Loucy (cell line): Measurements from ENCODE around the gene NIP7.

Experiments
- H2AFZ ChIP-seq: fragments of 200-600 bp; sonication (generic); 2 replicates; pipeline ENCODE4 v1.6.0; 2016; ENCODE audit warnings: antibody characterized with exemption, mild to moderate bottlenecking, low read length, moderate library complexity
- H3F3A ChIP-seq: fragments of 200-600 bp; 2 replicates; pipeline ENCODE4 v1.6.0; 2016; ENCODE audit warnings: antibody characterized with exemption, low read depth, mild to moderate bottlenecking
- H3K27me3 ChIP-seq: fragments of 200-600 bp; sonication (generic); 2 replicates; pipeline ENCODE4 v1.6.1; 2014; ENCODE audit warnings: low read length, mild to moderate bottlenecking; ENCODE audit not compliant: insufficient read depth, poor library complexity, severe bottlenecking
- H3K36me3 ChIP-seq: fragments of 200-600 bp; sonication (generic); 2 replicates; pipeline ENCODE4 v1.6.1; 2016; ENCODE audit warnings: low read length; ENCODE audit not compliant: insufficient read depth
- H3K4me1 ChIP-seq: fragments of 200-600 bp; sonication (generic); 2 replicates; pipeline ENCODE4 v1.5.1; 2014; ENCODE audit warnings: low read length, mild to moderate bottlenecking; ENCODE audit not compliant: insufficient read depth, poor library complexity, severe bottlenecking
- H3K4me2 ChIP-seq: fragments of 200-600 bp; sonication (generic); 2 replicates; pipeline ENCODE4 v1.6.0; 2014; ENCODE audit warnings: antibody characterized with exemption, low read length, low read depth, mild to moderate bottlenecking; ENCODE audit not compliant: poor library complexity, severe bottlenecking
- H3K4me3 ChIP-seq: fragments of 200-600 bp; sonication (generic); 2 replicates; pipeline ENCODE4 v1.5.1; 2014; ENCODE audit warnings: low read length, mild to moderate bottlenecking, mixed read lengths; ENCODE audit not compliant: poor library complexity, severe bottlenecking
- H3K79me2 ChIP-seq: fragments of 200-600 bp; sonication (generic); 2 replicates; pipeline ENCODE4 v1.6.1; 2014; ENCODE audit warnings: low read length; ENCODE audit not compliant: insufficient read depth
- H3K9ac ChIP-seq: fragments of 200-600 bp; sonication (generic); 2 replicates; pipeline ENCODE4 v1.6.0; 2014; ENCODE audit warnings: mild to moderate bottlenecking, low read depth, low read length, moderate library complexity; ENCODE audit not compliant: poor library complexity, severe bottlenecking
- H3K9me2 ChIP-seq: fragments of 200-600 bp; sonication (generic); replicated peaks from 2 replicates; pipeline ENCODE4 v1.6.1; 2016; ENCODE audit warnings: low read depth, low read length, mixed read lengths
- H3K9me3 ChIP-seq: fragments of 200-600 bp; sonication (generic); 2 replicates; pipeline ENCODE4 v1.6.1; 2014; ENCODE audit warnings: mild to moderate bottlenecking, antibody characterized with exemption, low read length, low read depth; ENCODE audit not compliant: insufficient read depth
- H4K20me1 ChIP-seq: fragments of 200-600 bp; sonication (generic); 2 replicates; pipeline ENCODE4 v1.6.0; 2014; ENCODE audit warnings: antibody characterized with exemption, low read length, mild to moderate bottlenecking; ENCODE audit not compliant: insufficient read depth, poor library complexity, severe bottlenecking
- EZH2phosphoT487 ChIP-seq: fragments of 200-600 bp; IDR thresholded peaks from 2 replicates; pipeline ENCODE4 v1.6.1; 2018; ENCODE audit warnings: antibody characterized with exemption, mild to moderate bottlenecking, moderate library complexity, borderline replicate concordance
- TF ChIP-seq, protein P1 (sequence below): fragments of 200-600 bp; sonication (generic); conservative IDR thresholded peaks from 2 replicates; pipeline ENCODE4 v1.5.1; 2014; ENCODE audit warnings: mild to moderate bottlenecking, antibody characterized with exemption, low read length

Gene NIP7

DNA sequence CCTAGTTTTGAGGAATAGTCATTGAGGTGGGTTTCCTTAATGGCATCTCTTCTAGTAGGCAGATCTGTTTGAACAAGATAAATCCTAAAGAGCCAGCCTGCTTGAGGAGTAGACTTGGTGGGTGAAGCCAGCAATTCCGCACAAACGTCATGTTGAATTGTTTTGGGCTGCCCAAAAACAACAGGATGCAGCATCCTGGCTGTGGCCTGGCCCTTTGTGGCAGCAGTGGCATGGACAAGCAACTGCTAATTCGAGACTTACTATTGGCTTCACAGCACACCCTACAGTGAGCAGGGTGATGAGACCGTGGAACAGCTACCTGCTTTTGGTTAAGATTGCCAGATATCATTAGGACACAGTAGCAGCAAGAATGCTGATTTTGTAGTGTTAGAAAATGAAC is 37.7 kb upstream of the NIP7 start:
- peaks cover 7% of the 10 kb centered on the region; the same call in 1 of the 2 replicates for H3K36me3 ChIP-seq
- H3K27me3 ChIP-seq: no peaks in the 10 kb centered on the region
- H3F3A ChIP-seq: no peaks in the 10 kb centered on the region
- no peak for TF ChIP-seq EZH2phosphoT487
- TF ChIP-seq, protein P1, sequence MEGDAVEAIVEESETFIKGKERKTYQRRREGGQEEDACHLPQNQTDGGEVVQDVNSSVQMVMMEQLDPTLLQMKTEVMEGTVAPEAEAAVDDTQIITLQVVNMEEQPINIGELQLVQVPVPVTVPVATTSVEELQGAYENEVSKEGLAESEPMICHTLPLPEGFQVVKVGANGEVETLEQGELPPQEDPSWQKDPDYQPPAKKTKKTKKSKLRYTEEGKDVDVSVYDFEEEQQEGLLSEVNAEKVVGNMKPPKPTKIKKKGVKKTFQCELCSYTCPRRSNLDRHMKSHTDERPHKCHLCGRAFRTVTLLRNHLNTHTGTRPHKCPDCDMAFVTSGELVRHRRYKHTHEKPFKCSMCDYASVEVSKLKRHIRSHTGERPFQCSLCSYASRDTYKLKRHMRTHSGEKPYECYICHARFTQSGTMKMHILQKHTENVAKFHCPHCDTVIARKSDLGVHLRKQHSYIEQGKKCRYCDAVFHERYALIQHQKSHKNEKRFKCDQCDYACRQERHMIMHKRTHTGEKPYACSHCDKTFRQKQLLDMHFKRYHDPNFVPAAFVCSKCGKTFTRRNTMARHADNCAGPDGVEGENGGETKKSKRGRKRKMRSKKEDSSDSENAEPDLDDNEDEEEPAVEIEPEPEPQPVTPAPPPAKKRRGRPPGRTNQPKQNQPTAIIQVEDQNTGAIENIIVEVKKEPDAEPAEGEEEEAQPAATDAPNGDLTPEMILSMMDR: no peak
- H3K9ac ChIP-seq: no peak overlapping the region
- no peaks in the 10 kb centered on the region for H4K20me1 ChIP-seq
- no peaks in the 10 kb centered on the region for H3K79me2 ChIP-seq
- no peaks in the 10 kb centered on the region for H3K4me1 ChIP-seq
- no peak overlapping the region for H2AFZ ChIP-seq
- no peaks in the 10 kb centered on the region for H3K9me3 ChIP-seq
- no peak overlapping the region for H3K4me2 ChIP-seq
- H3K4me3 ChIP-seq: no peak overlapping the region
- H3K9me2 ChIP-seq: no peaks in the 10 kb centered on the region

DNA sequence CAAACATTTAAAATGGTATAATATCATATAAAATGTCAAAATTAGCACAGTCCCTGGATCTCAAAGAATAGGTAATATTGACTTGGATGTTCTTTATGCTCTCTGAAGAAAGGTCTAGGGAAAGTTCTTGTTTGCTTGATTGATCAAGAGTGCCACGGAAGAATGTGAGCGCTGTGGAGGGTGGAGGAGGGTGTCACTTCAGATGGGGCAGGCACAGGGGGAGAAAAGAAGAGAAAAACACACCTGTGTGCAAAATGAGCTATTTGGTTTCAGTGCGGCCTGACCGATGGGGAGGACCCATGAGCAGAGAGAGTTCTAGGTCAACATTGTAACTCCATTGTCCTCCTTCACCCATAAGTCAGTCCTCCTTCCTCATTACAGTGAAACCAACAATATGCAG is 37.3 kb upstream of the NIP7 start:
- H4K20me1 ChIP-seq: no peaks in the 10 kb centered on the region
- H2AFZ ChIP-seq: no peak overlapping the region
- H3K9me2 ChIP-seq: no peaks in the 10 kb centered on the region
- no peak overlapping the region for H3K9ac ChIP-seq
- H3K4me1 ChIP-seq: no peaks in the 10 kb centered on the region
- H3K79me2 ChIP-seq: no peaks in the 10 kb centered on the region
- TF ChIP-seq, protein P1: no peak
- no peak for TF ChIP-seq EZH2phosphoT487
- H3K4me2 ChIP-seq: no peak overlapping the region
- no peaks in the 10 kb centered on the region for H3K27me3 ChIP-seq
- no peaks in the 10 kb centered on the region for H3F3A ChIP-seq
- no peaks in the 10 kb centered on the region for H3K9me3 ChIP-seq
- no peak overlapping the region for H3K4me3 ChIP-seq
- H3K36me3 ChIP-seq: peaks cover 7% of the 10 kb centered on the region; the same call in 1 of the 2 replicates

DNA sequence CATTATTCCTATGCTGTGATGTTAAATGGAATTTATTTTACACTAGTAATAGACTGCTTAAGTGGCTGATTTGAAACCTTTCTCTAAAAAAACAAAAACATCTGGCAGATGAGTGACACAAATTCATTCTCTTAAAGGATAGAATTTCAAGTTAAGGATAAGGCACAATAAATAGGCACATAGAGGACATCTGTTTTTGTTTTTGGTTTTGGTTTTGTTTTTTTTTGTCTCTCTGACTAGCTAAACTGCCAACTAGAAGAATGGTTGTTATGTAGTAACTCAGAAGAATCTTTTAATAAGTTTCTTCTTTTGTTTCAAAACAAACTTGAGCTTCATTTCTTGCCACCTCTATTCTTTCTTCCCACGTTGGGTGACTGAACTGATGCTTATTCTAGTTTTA is 33.5 kb upstream of the NIP7 start:
- no peak overlapping the region for H3K4me3 ChIP-seq
- H3K36me3 ChIP-seq: no peaks in the 10 kb centered on the region; the same call in 1 of the 2 replicates
- H3K4me1 ChIP-seq: peaks cover 6% of the 10 kb centered on the region
- H3K79me2 ChIP-seq: no peaks in the 10 kb centered on the region
- no peaks in the 10 kb centered on the region for H4K20me1 ChIP-seq
- TF ChIP-seq, protein P1: no peak
- TF ChIP-seq EZH2phosphoT487: no peak
- H3K9me3 ChIP-seq: no peaks in the 10 kb centered on the region
- no peak overlapping the region for H3K9ac ChIP-seq
- no peak overlapping the region for H2AFZ ChIP-seq
- no peak overlapping the region for H3K4me2 ChIP-seq
- H3K27me3 ChIP-seq: no peaks in the 10 kb centered on the region
- H3K9me2 ChIP-seq: no peaks in the 10 kb centered on the region
- H3F3A ChIP-seq: no peaks in the 10 kb centered on the region
